Measurements from ENCODE around the gene C3orf20.

DNA sequence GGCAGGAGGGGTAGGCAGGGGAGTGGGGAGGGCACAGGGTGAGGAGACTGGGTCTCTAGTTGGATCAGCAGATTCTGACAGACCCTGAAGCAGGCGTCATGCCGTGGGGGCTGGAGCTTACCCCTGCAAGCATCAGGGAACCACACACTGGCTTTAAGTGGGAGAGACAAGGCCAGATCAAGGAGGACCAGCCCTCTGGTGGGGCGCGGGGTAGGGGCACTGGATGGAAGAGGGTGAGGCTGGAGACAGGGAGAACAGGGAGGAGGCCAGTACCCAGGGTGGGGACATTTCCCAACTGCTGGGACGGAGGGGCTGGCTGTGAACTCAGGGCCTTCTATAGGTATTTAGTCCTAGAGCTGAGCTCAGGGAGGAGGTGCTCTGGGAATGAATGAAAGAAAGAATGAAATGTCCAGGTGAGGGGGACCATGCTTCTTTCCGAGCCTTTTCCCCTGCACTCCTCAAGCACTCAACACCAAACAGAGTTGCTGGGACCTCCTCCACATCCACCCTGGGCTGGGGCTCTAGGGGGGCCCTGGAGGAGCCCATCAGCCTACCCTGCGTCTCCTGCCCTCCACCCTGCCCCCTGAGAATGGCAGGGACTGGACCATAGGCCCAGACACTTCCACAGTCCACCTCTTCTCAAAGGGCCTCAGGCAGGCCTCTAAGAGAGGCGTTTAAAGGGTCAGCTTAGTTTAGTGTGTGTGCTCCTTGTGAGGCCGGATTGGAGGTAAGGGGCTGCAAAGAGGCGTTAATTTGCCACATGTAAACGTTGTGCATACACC is 94.8 kb downstream of the C3orf20 start:
- TF ChIP-seq, protein P1, sequence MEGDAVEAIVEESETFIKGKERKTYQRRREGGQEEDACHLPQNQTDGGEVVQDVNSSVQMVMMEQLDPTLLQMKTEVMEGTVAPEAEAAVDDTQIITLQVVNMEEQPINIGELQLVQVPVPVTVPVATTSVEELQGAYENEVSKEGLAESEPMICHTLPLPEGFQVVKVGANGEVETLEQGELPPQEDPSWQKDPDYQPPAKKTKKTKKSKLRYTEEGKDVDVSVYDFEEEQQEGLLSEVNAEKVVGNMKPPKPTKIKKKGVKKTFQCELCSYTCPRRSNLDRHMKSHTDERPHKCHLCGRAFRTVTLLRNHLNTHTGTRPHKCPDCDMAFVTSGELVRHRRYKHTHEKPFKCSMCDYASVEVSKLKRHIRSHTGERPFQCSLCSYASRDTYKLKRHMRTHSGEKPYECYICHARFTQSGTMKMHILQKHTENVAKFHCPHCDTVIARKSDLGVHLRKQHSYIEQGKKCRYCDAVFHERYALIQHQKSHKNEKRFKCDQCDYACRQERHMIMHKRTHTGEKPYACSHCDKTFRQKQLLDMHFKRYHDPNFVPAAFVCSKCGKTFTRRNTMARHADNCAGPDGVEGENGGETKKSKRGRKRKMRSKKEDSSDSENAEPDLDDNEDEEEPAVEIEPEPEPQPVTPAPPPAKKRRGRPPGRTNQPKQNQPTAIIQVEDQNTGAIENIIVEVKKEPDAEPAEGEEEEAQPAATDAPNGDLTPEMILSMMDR (IDR thresholded peaks at IDR 0.05) = no peak
- no peak for TF ChIP-seq POLR2A (IDR thresholded peaks at IDR 0.05)
